GM12878 (cell line): ENCODE data around the gene MAP4K5. TPM values are rescaled to one million over a fixed set of nuclear protein-coding genes. Genes with fewer than 3 reads are reported as not detected.
A peak's percentile ranks its signal among the peaks of the same experiment; 100 is the strongest.

Experiments used
- ATAC-seq: fragments of 200-7000 bp; cut with Tn5 transposase; 3 replicates; pipeline ENCODE4 v1.9.1; 2020; ENCODE audit warnings: mild to moderate bottlenecking, moderate library complexity
- BruUV-seq: library from RNA; stranded (reverse); fragments of 400-500 nt; replicated peaks from 2 replicates; lab custom pipeline; 2021; lab: Mats Ljungman, UMichigan
- CTCF ChIA-PET: fragments of 300-600 bp; sonication (Branson Sonifier 250); formaldehyde crosslinking; extraction: SDS; loops from one replicate; lab custom pipeline; 2021; ENCODE audit warnings: inconsistent platforms; lab: Yijun Ruan, JAX
- POLR2A ChIA-PET: fragments of 350-600 bp; formaldehyde crosslinking; extraction: SDS; loops from one replicate; lab custom pipeline; 2021; ENCODE audit warnings: inconsistent platforms; lab: Charles Lee
- RAD21 ChIA-PET: fragments of 300-600 bp; sonication (Branson Sonifier 250); formaldehyde crosslinking; loops from one replicate; lab custom pipeline; 2023; ENCODE audit warnings: antibody characterized with exemption; ENCODE audit not compliant: unreplicated experiment; lab: Charles Lee
- SMC1A ChIA-PET: fragments of 300-600 bp; sonication (Branson Sonifier 250); formaldehyde crosslinking; loops from one replicate; lab custom pipeline; 2023; ENCODE audit not compliant: unreplicated experiment, uncharacterized antibody; lab: Charles Lee
- DNase-seq: peaks from one replicate; pipeline ENCODE4 v3.0.0-alpha.2; 2011; ENCODE audit warnings: low read depth, low spot score
- FAIRE-seq: peaks from 3 replicates; lab custom pipeline; 2011; peaks lifted over from hg19 to GRCh38; lab: Jason Lieb, UNC
- H2AFZ ChIP-seq: 2 replicates; pipeline ENCODE4 v1.6.0; 2011; ENCODE audit warnings: low read depth, low read length, control low read depth; ENCODE audit not compliant: control insufficient read depth
- H3K27ac ChIP-seq: 2 replicates; pipeline ENCODE4 v1.5.1; 2011; ENCODE audit warnings: control low read depth; ENCODE audit not compliant: control insufficient read depth, insufficient read depth
- H3K27me3 ChIP-seq, 2 experiments: replicated peaks in 1 of 2; 2 replicates each; pipeline versions ENCODE4 v1.6.0 to v1.6.1; 2011; ENCODE audit warnings: low read length in 1 of 2; ENCODE audit not compliant: control insufficient read depth in 2 of 2, insufficient read depth in 2 of 2
- H3K36me3 ChIP-seq, 2 experiments: 2 replicates each; pipeline ENCODE4 v1.5.1; 2011; ENCODE audit warnings: low read length in 1 of 2; ENCODE audit not compliant: control insufficient read depth in 2 of 2, insufficient read depth in 2 of 2
- H3K4me1 ChIP-seq: 2 replicates; pipeline ENCODE4 v1.6.1; 2011; ENCODE audit warnings: mild to moderate bottlenecking, low read length, moderate library complexity, mixed read lengths; ENCODE audit not compliant: control insufficient read depth, insufficient read depth
- H3K4me2 ChIP-seq: 2 replicates; pipeline ENCODE4 v1.6.0; 2011; ENCODE audit warnings: control low read depth; ENCODE audit not compliant: control insufficient read depth, insufficient read depth
- H3K4me3 ChIP-seq: fragments of 200-600 bp; sonication (generic); 2 replicates; pipeline ENCODE4 v1.5.1; 2016
- H3K79me2 ChIP-seq: 2 replicates; pipeline ENCODE4 v1.6.0; 2011; ENCODE audit warnings: low read length; ENCODE audit not compliant: control insufficient read depth, insufficient read depth
- H3K9ac ChIP-seq: 2 replicates; pipeline ENCODE4 v1.8.0; 2011; ENCODE audit warnings: low read length, control low read depth, mixed read lengths; ENCODE audit not compliant: control insufficient read depth, insufficient read depth
- H3K9me3 ChIP-seq: replicated peaks from 3 replicates; pipeline ENCODE4 v1.5.1; 2011; ENCODE audit warnings: mild to moderate bottlenecking, low read length; ENCODE audit not compliant: control insufficient read depth, insufficient read depth
- H4K20me1 ChIP-seq: 2 replicates; pipeline ENCODE4 v1.6.0; 2011; ENCODE audit not compliant: control insufficient read depth, insufficient read depth
- CBFB ChIP-seq: IDR thresholded peaks from 2 replicates; pipeline ENCODE4 v1.6.1; 2016; ENCODE audit warnings: antibody characterized with exemption, low read depth
- CEBPB ChIP-seq, 2 experiments: fragments of 150-350 bp in 1 of 2; IDR thresholded peaks; 2 replicates each; pipeline ENCODE4 v1.6.1; 2012 to 2014; ENCODE audit warnings: low read depth in 2 of 2, low read length in 2 of 2, borderline replicate concordance in 1 of 2, inconsistent platforms in 1 of 2
- E2F8 ChIP-seq: fragments of 450-650 bp; IDR thresholded peaks from 2 replicates; pipeline ENCODE4 v1.6.1; 2018; ENCODE audit warnings: mild to moderate bottlenecking, low read depth, moderate library complexity; ENCODE audit not compliant: partially characterized antibody
- ETV6 ChIP-seq, 2 experiments: fragments of 450-650 bp in 1 of 2; IDR thresholded peaks in 1 of 2; conservative IDR thresholded peaks in 1 of 2; 2 replicates each; pipeline ENCODE4 v1.6.1; 2014; ENCODE audit warnings: antibody characterized with exemption in 1 of 2, borderline replicate concordance in 1 of 2, low read depth in 1 of 2, mild to moderate bottlenecking in 1 of 2, moderate library complexity in 1 of 2
- HDAC6 ChIP-seq: fragments of 200-600 bp; sonication (generic); IDR thresholded peaks from one replicate; pipeline ENCODE4 v1.8.0; 2017; ENCODE audit warnings: antibody characterized with exemption; ENCODE audit not compliant: unreplicated experiment
- JUNB ChIP-seq: IDR thresholded peaks from 2 replicates; pipeline ENCODE4 v1.6.1; 2016; ENCODE audit warnings: antibody characterized with exemption, mild to moderate bottlenecking
- PKNOX1 ChIP-seq: fragments of 450-650 bp; IDR thresholded peaks from 2 replicates; pipeline ENCODE4 v1.6.1; 2016; ENCODE audit warnings: mild to moderate bottlenecking
- RAD51 ChIP-seq: fragments of 450-650 bp; IDR thresholded peaks from 2 replicates; pipeline ENCODE4 v1.6.1; 2016; ENCODE audit warnings: moderate library complexity, mild to moderate bottlenecking, inconsistent platforms
- RUNX3 ChIP-seq: IDR thresholded peaks from 2 replicates; pipeline ENCODE4 v1.6.1; 2012; ENCODE audit warnings: low read length, inconsistent platforms
- TCF7 ChIP-seq: IDR thresholded peaks from 2 replicates; pipeline ENCODE4 v1.6.1; 2014; ENCODE audit warnings: antibody characterized with exemption, borderline replicate concordance
- WGBS: methylation state at CpG from one replicate; pipeline ENCODE4 v1.1.6; 2016; ENCODE audit warnings: low lambda C conversion rate; ENCODE audit not compliant: insufficient replicate concordance, insufficient coverage; ENCODE audit errors: missing lambda C conversion rate; 5-methylcytosine and 5-hydroxymethylcytosine counted together
- in situ Hi-C: fragments of 300-500 bp; cut with MboI; formaldehyde crosslinking; loops from 9 replicates; pipeline ENCODE4 v1.14.3; 2018; ENCODE audit warnings: mixed read lengths
- intact Hi-C: fragments of 100-400 bp; cut with micrococcal nuclease; formaldehyde crosslinking; loops from one replicate; pipeline ENCODE4 v1.14.2; 2022; ENCODE audit not compliant: unreplicated experiment
- polyA plus RNA-seq, 11 experiments: library from polyadenylated mRNA; depleted of rRNA in 4 of 11; unstranded in 6 of 11; stranded (reverse) in 5 of 11; fragments of >200 nt; fragmentation: Nextera tagmentation in 4 of 11; fragmentation: Illumina TruSeq in 1 of 11; extraction: Ambion mirVana in 4 of 11; extraction: Trizol in 1 of 11; gene quantifications; 1 replicate in 1 of 11; 2 replicates in 10 of 11; pipeline versions ENCODE4 v1.2.1 to v1.2.3, GENCODE V29; 2011 to 2016; ENCODE audit warnings: inconsistent platforms in 2 of 11, missing spikeins in 2 of 11, low read depth in 1 of 11
- total RNA-seq, 4 experiments: library from RNA; depleted of rRNA in 3 of 4; stranded (reverse); fragments of >200 nt in 3 of 4; fragmentation: Illumina TruSeq in 1 of 4; extraction: Trizol in 1 of 4; gene quantifications; 2 replicates each; pipeline versions ENCODE4 v1.2.1 to v1.2.3, GENCODE V29; 2013 to 2021

MAP4K5 gene
- total and polyA plus RNA-seq, 10 of the 15 experiments (the other 5 are each of a cell fraction or from before 2014, with no cell fraction given): 9.1 to 41.3 (median 30.1) TPM

GRCh38 chr14:50524731-50525515, 7.4 kb downstream of the MAP4K5 start:
- DNase-seq (no peak), FAIRE-seq (peak; percentile 31), ATAC-seq (no peak)
- peaks cover 67% of the 10 kb centered on the region for H3K79me2 ChIP-seq
- peaks cover 38% of the 10 kb centered on the region for H3K4me1 ChIP-seq
- in situ Hi-C loops (loop anchor here (5.0 kb wide), 1 partner anchor 203 kb away; no protein-coding TSS in a partner anchor), intact Hi-C loops (no loop called here)
- H2AFZ ChIP-seq: no peak overlapping the region
- H4K20me1 ChIP-seq: no peaks in the 10 kb centered on the region
- peak overlapping the region; percentile 73 for H3K4me2 ChIP-seq
- BruUV-seq: no TSS peak
- peak overlapping the region; percentile 19; the same call in 1 of the 2 replicates for H3K27ac ChIP-seq
- 33% methylated on average over 6 of the region's 6 CpGs for WGBS
- H3K36me3 ChIP-seq: 0 out of 4 replicates have a peak, but pooled peaks cover 0 to under 1% of the 10 kb centered on the region in 2 experiments
- ChIA-PET CTCF (interaction anchor here (1.2 kb wide), 1 partner anchor 204 kb away, joined by 4 read pairs; no protein-coding TSS in a partner anchor), POLR2A (no interaction called here), SMC1A (interaction anchor here (0.8 to 1.0 kb wide), 6 partner anchors 51 to 213 kb away, joined by 3 to 4 read pairs (median 3); no protein-coding TSS in a partner anchor), RAD21 (interaction anchor here (1.1 to 3.3 kb wide), 3 partner anchors 183 to 207 kb away, joined by 3 to 14 read pairs (median 13); no protein-coding TSS in a partner anchor)
- 0 out of 2 replicates have a peak overlapping the region, but pooled peaks have one; percentile 9 for H3K4me3 ChIP-seq
- TF ChIP-seq TCF7: 0 out of 2 replicates have a peak, but pooled peaks have one; percentile 16
- no peak for TF ChIP-seq RAD51
- peak; percentile 39; the same call in 1 of the 2 replicates for TF ChIP-seq JUNB
- no peaks in the 10 kb centered on the region for H3K27me3 ChIP-seq
- H3K9ac ChIP-seq: no peak overlapping the region
- no peaks in the 10 kb centered on the region for H3K9me3 ChIP-seq

- H3K9ac ChIP-seq: no peak overlapping the region
- peak; percentile 37 for ATAC-seq
- FAIRE-seq: peak; percentile 83
- TF ChIP-seq CEBPB (IDR thresholded peaks at IDR 0.05; ENCODE audit: borderline replicate concordance in 1 of 2, low read depth in 2 of 2, low read length in 2 of 2) (no peak), RUNX3 (peak; percentile 25; the same call in 1 of the 2 replicates), CBFB (no peak), ETV6 (conservative IDR thresholded peaks at IDR 0.05 in 1 of 2, IDR thresholded peaks at IDR 0.05 in 1 of 2; ENCODE audit: borderline replicate concordance in 1 of 2, low read depth in 1 of 2) (peak in 1 of 2 experiments; percentile 17; a peak in 1 of 4 replicates), HDAC6 (no peak), E2F8 (no peak), PKNOX1 (no peak)
Measured at GRCh38 chr14:50524060-50524459, 8.3 kb downstream of the MAP4K5 start.

More at GRCh38 chr14:50524060-50524459, 8.3 kb downstream of the MAP4K5 start:
- no peaks in the 10 kb centered on the region for H4K20me1 ChIP-seq
- H3K27me3 ChIP-seq: no peaks in the 10 kb centered on the region
- in situ Hi-C loops: no loop called here
- H3K36me3 ChIP-seq: 0 out of 4 replicates have a peak, but pooled peaks cover 0 to 2% of the 10 kb centered on the region in 2 experiments
- SMC1A ChIA-PET: interaction anchor here (0.8 to 1.0 kb wide), 5 partner anchors 130 to 213 kb away, joined by 3 to 4 read pairs (median 3); no protein-coding TSS in a partner anchor
- RAD21 ChIA-PET: interaction anchor here (1.1 to 3.3 kb wide), 4 partner anchors 160 to 207 kb away, joined by 3 to 14 read pairs (median 8); no protein-coding TSS in a partner anchor
- no peak overlapping the region for H3K4me3 ChIP-seq
- POLR2A ChIA-PET: interaction anchor here (0.6 kb wide), 1 partner anchor 110 kb away, joined by 4 read pairs; no protein-coding TSS in a partner anchor
- CTCF ChIA-PET: interaction anchor here (1.2 to 2.2 kb wide), 2 partner anchors 180 to 203 kb away, joined by 4 to 6 read pairs; no protein-coding TSS in a partner anchor
- intact Hi-C loops: no loop called here
- peak overlapping the region; percentile 73 for H3K4me2 ChIP-seq
- no peaks in the 10 kb centered on the region for H3K9me3 ChIP-seq
- peaks cover 61% of the 10 kb centered on the region for H3K79me2 ChIP-seq
- H3K27ac ChIP-seq: no peak overlapping the region; the same call in 1 of the 2 replicates
- H3K4me1 ChIP-seq: peaks cover 38% of the 10 kb centered on the region
- no peak overlapping the region for H2AFZ ChIP-seq
- WGBS: 7% methylated on average over 2 of the region's 2 CpGs
- no peak for DNase-seq
- BruUV-seq: no TSS peak
